ENCODE data around the gene EMILIN2. TPM values are rescaled to one million over a fixed set of nuclear protein-coding genes. Genes with fewer than 3 reads are reported as not detected.

EMILIN2 gene
- total RNA-seq, 1 experiment from 2014 or later, result 20.0 TPM

DNA sequence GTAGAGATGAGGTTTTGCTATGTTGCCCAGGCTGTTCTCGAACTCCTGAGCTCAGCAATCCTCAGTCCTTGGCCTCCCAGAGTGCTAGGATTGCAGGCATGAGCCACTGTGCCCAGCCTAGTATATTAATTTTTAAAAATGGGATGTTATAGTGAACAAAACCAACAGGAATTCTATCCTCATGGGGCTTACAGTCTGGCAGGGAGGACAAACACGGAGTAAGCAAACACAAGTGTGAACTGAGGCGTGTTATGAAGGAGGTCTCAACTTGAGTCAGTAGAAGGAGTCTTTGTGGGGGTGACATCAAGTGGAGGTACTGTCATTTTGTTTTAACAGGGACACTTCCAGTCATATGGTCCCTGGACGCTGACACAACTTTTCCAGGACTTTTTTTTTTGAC, 33.1 kb downstream of the EMILIN2 start:
- no peaks in the 10 kb centered on the region for H3K9me3 ChIP-seq (ENCODE audit: control insufficient read depth, low read depth, low read length)
- no peak overlapping the region for H3T11ph ChIP-seq (ENCODE audit: low read length)
- H3K14ac ChIP-seq (ENCODE audit: insufficient read depth, low read length), result no peak overlapping the region
- H2BK20ac ChIP-seq (ENCODE audit: low read depth, low read length, poor library complexity, severe bottlenecking), result no peak overlapping the region
- H3K9ac ChIP-seq (ENCODE audit: extremely low read depth, insufficient read length, low read length), result no peak overlapping the region
- peaks cover 12 to 19% of the 10 kb centered on the region in 2 experiments for H3K4me1 Mint-ChIP-seq
- no peak overlapping the region for H2BK5ac ChIP-seq (ENCODE audit: insufficient read length, low read length)
- no peaks in the 10 kb centered on the region for H3K4me1 ChIP-seq (ENCODE audit: insufficient read depth, low read length)
- H2BK15ac ChIP-seq (ENCODE audit: low read depth, low read length), result no peak overlapping the region
- no peak overlapping the region for H2AK5ac ChIP-seq (ENCODE audit: insufficient read length, low read length)
- H3K23ac ChIP-seq (ENCODE audit: insufficient read length, low read depth, low read length), result no peak overlapping the region
- no peaks in the 10 kb centered on the region for H3K27me3 Mint-ChIP-seq (ENCODE audit: low read depth)
- no peak overlapping the region for H3K18ac ChIP-seq (ENCODE audit: insufficient read length, low read depth, low read length)
- no peak overlapping the region for H3K4me3 Mint-ChIP-seq
- no peak overlapping the region for H2AFZ ChIP-seq (ENCODE audit: low read length)
- no peak overlapping the region for H3K27ac Mint-ChIP-seq
- peaks cover 2% of the 10 kb centered on the region for H3K23me2 ChIP-seq (ENCODE audit: insufficient read length, low read depth, low read length, poor library complexity, severe bottlenecking)
- H3K36me3 Mint-ChIP-seq (ENCODE audit: insufficient read depth in 1 of 3, low read depth in 3 of 3), result no peaks in the 10 kb centered on the region; a peak in 1 of 7 replicates
- no peak overlapping the region for H2BK120ac ChIP-seq (ENCODE audit: low read depth, low read length, poor library complexity, severe bottlenecking)
- peaks cover 0 to 3% of the 10 kb centered on the region in 2 experiments; a peak in 2 of 5 replicates for H3K9me3 Mint-ChIP-seq
- DNase-seq, result no peak
- no peaks in the 10 kb centered on the region for H3K79me2 ChIP-seq (ENCODE audit: insufficient read depth, low read length)
- H4K91ac ChIP-seq (ENCODE audit: insufficient read length, low read depth, low read length), result no peak overlapping the region
- no peaks in the 10 kb centered on the region for H3K27me3 ChIP-seq (ENCODE audit: insufficient read depth, low read length)
- H4K5ac ChIP-seq (ENCODE audit: insufficient read length, low read depth, low read length), result no peak overlapping the region
- no peak overlapping the region for H3K4me2 ChIP-seq (ENCODE audit: insufficient read depth, insufficient read length, low read length)
- H3K4ac ChIP-seq (ENCODE audit: low read depth, low read length), result no peak overlapping the region
- H3K56ac ChIP-seq (ENCODE audit: insufficient read length, low read depth, low read length), result no peak overlapping the region
- H3K27ac ChIP-seq (ENCODE audit: insufficient read length, low read depth, low read length), result no peak overlapping the region
- H2BK12ac ChIP-seq (ENCODE audit: insufficient read length, low read depth, low read length), result no peak overlapping the region
- no CpG with 5 or more reads among the region's 4 CpGs for WGBS (ENCODE audit: extremely low coverage, insufficient read length, low lambda C conversion rate)
- no peaks in the 10 kb centered on the region for H3K79me1 ChIP-seq (ENCODE audit: insufficient read depth, low read depth, low read length, poor library complexity, severe bottlenecking)
- no peak overlapping the region for H4K8ac ChIP-seq (replicated peaks; ENCODE audit: insufficient read length, low read depth, low read length)
- H4K20me1 ChIP-seq (ENCODE audit: control insufficient read depth, insufficient read depth, insufficient read length), result no peaks in the 10 kb centered on the region
- TF ChIP-seq, protein P1, sequence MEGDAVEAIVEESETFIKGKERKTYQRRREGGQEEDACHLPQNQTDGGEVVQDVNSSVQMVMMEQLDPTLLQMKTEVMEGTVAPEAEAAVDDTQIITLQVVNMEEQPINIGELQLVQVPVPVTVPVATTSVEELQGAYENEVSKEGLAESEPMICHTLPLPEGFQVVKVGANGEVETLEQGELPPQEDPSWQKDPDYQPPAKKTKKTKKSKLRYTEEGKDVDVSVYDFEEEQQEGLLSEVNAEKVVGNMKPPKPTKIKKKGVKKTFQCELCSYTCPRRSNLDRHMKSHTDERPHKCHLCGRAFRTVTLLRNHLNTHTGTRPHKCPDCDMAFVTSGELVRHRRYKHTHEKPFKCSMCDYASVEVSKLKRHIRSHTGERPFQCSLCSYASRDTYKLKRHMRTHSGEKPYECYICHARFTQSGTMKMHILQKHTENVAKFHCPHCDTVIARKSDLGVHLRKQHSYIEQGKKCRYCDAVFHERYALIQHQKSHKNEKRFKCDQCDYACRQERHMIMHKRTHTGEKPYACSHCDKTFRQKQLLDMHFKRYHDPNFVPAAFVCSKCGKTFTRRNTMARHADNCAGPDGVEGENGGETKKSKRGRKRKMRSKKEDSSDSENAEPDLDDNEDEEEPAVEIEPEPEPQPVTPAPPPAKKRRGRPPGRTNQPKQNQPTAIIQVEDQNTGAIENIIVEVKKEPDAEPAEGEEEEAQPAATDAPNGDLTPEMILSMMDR (conservative IDR thresholded peaks at IDR 0.05), result no peak
